ENCODE data around the gene TSHZ2.

GRCh38 chr20:52954849-52955248 is 17.3 kb upstream of the TSHZ2 start:
- TF ChIP-seq CTCF (conservative IDR thresholded peaks at IDR 0.05; ENCODE audit: low read depth, low read length): no peak
- TF ChIP-seq FOS (IDR thresholded peaks at IDR 0.05; ENCODE audit: low read depth, low read length): no peak
- no peak for TF ChIP-seq ELK1 (IDR thresholded peaks at IDR 0.05; ENCODE audit: borderline replicate concordance, low read depth, low read length)
- no peak for TF ChIP-seq MAFK (IDR thresholded peaks at IDR 0.05; ENCODE audit: low read depth, low read length)
- TF ChIP-seq RCOR1 (IDR thresholded peaks at IDR 0.05; ENCODE audit: insufficient replicate concordance, low read length): no peak
- TF ChIP-seq RAD21 (IDR thresholded peaks at IDR 0.05; ENCODE audit: low read length): no peak
- TF ChIP-seq MXI1 (IDR thresholded peaks at IDR 0.05; ENCODE audit: borderline replicate concordance, low read depth, low read length): no peak
- TF ChIP-seq USF2 (IDR thresholded peaks at IDR 0.05; ENCODE audit: low read depth, low read length): no peak
- TF ChIP-seq POLR2A (IDR thresholded peaks at IDR 0.05; ENCODE audit: low read depth, low read length): no peak
- TF ChIP-seq CEBPB (IDR thresholded peaks at IDR 0.05; ENCODE audit: low read depth, low read length): no peak
- TF ChIP-seq BHLHE40 (IDR thresholded peaks at IDR 0.05; ENCODE audit: low read depth, low read length): no peak
- TF ChIP-seq NFE2L2 (IDR thresholded peaks at IDR 0.05; ENCODE audit: low read depth, low read length): no peak
- TF ChIP-seq MAZ (IDR thresholded peaks at IDR 0.05; ENCODE audit: borderline replicate concordance, low read depth, low read length): no peak
- TF ChIP-seq SMC3 (IDR thresholded peaks at IDR 0.05; ENCODE audit: low read depth, low read length): no peak

Measured in IMR-90 (cell line).